Hematopoietic multipotent progenitor cell treated with erythropoietin and hydrocortisone succinate and interleukin-3 and kit ligand, for 15 days (in vitro differentiated cells): ENCODE data around the gene METAP2.

Experiments used
- DNase-seq: peaks from one replicate; pipeline ENCODE4 v3.0.0-alpha.2; 2015; ENCODE audit warnings: low spot score

Gene METAP2

DNA sequence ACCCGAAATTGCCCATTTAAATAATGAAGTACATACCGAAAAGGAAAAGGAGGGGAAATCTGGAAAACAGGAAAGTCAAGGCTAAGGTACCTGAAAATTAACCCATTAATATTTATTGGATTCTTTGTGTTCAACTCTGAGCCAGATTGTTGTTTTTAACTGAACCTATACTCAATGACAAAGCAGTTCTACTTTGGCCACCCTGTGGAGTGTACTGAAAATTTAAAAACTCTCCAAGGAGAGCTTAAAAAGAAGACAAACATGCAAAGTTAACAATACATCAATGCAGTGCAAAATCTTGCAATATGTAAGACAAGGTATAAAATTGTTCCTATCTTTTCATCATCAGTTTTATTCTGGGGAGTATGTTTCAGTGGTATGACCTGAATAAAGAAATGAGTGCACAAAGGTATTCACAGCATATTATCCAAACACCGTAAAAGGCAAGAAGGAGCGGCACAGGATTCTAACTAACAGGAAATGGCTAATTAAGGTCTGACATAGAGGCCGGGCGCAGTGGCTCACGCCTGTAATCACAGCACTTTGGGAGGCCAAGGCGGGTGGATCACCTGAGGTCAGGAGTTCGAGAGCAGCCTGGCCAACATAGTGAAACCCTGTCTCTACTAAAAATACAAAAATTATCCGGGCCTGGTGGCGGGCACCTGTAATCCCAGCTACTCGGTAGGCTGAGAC, 75.6 kb downstream of the METAP2 start:
- DNase-seq = no peak

DNA sequence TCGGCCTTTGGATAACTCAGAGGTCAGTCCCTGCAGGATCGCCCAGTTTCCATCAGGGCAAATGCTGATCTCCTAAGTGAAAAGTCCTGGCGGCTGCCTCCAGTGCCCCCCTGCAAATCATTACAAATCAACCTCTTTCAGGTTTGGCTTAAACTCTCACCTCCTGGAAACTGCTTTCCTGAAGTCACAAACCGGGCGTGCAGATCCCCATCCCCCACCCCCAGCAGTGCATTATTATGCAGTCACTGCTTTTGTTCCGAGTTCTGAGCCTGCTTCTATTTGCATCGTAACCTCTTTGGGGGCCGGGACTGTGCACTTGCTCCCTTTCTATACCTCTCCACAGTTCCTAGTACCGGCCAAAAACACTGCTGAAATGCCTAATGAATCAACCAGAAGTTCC, 77.4 kb downstream of the METAP2 start, which contains the start of gene USP44:
Gene USP44 (minus strand): TSS at position 172 of the 400 bp plus-strand sequence. CDS start 17,220 bp downstream, outside the sequence.
- DNase-seq = no peak

DNA sequence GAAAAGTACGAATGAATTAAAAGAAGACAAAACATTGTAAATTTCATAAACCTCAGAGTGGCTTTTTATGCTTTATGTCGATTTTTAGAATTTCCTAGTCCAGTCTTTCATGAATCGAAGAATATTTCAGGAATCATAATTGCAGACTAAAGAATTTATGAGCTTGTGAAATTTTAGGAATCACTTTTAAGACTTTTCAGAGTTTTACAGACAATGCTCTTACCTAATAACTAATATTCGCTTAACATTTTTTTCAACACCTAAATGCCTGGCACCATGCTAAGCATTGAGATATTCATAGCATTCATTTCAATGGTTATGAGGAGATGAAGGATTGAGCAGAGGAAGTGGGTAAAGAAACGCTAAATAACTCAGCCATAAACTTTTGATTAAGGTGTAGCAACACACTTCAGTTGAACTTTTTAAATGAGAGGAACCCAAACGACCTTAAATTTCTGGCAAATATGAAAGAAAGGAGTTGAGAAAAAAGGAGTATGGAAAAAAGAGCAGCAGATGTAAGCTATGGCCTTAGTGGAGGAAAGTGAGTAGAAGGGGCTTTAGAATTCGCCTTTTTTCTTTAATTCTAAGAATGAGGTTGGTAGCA, 78.1 kb downstream of the METAP2 start:
- no peak for DNase-seq

DNA sequence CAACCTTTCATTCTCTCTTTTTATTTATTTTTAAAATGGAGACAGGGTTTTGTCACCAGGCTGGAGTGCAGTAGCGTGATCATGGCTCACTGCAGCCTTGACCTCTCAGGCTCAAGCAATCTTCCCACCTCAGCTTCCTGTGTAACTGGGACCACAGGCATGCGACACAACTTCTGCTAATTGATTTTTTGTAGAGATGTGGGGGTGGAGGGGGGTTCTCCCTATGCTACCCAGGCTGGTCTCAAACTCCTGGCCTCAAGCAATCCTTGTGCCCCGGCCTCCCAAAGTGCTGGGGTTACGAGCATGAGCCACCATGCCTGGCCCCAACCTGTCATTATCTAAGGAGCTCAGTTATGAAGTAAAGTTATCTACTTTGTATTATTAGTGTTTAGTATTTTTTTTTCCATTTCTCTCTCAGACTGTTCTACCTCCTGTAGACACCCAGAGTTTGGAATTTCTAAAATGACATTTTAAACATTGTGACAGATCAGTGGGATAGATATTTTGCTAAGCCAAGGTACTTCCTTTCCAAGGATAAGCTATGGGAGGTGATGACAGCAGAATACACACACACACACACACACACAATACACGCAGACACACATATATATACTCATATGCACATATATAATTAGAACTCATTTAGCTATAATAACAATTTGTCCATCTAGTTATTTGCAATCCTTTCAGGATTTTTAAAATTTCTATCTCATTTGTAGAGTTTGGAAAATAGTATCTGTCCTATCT, 79.4 kb downstream of the METAP2 start:
- DNase-seq = no peak

DNA sequence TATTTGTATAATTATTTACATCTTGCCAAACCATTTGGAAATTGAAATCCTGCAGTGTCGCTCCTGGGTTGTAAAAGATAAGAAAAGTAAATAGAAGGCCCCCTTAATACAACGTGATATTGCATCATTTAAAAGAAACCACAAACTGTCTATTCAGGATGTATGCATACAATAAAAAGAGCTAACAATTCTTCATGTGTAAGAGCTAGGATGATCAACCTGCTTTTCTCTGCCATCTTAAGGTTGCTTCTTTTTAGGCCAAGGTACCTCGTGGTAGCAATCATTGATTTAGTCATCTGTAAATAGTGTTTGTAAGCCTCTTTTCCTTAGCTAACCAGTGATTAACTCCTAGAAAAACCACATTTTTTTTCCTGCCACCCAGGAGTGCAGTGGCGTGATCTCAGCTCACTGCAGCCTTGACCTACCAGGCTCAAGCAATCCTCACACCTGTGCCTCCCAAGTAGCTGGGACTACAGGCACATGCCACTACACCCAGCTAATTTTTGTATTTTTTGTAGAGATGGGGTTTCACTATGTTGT, 80.7 kb downstream of the METAP2 start:
- DNase-seq = no peak

DNA sequence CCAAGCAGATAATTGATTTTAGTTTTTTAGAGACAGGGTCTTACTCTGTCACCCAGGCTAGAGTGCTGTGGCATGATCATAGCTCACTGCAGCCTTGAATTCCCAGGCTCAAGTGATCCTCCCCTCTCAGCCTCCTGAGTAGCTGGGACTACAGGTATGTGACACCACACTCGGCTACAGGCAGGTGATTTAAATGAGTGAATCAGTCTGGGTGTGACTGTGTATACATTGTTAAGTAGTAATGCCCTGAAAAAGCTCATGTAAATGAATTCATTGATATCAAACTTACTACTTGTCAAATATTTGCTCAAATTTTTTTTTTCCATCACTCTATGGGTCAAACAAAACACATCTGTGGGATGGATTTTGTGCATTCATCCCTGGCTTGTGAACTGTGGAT, 83.7 kb downstream of the METAP2 start:
- DNase-seq = no peak
